HG03565 (cell line): Measurements from ENCODE around the gene AKIRIN2.
"Not testable (repeated sequence)": the region's sequence is repeated elsewhere in the genome, so short reads cannot be mapped to it uniquely, and the experiment has no call there.

Source experiments
- ATAC-seq: cut with Tn5 transposase; IDR thresholded peaks from one replicate; pipeline ENCODE4 v1.9.1; 2021; ENCODE audit warnings: mild to moderate bottlenecking, moderate library complexity; ENCODE audit not compliant: unreplicated experiment

AKIRIN2 gene

GRCh38 chr6:87718662-87719433, 16.8 kb upstream of the AKIRIN2 start:
- no peak for ATAC-seq

GRCh38 chr6:87716928-87717614, 15.0 kb upstream of the AKIRIN2 start:
- ATAC-seq: no peak

- peak; percentile 44 for ATAC-seq
Measured at GRCh38 chr6:87714093-87714842, 12.2 kb upstream of the AKIRIN2 start.

GRCh38 chr6:87712713-87713112, 10.7 kb upstream of the AKIRIN2 start:
- not testable (repeated sequence) for ATAC-seq

- no peak for ATAC-seq
Measured at GRCh38 chr6:87710090-87710489, 8.1 kb upstream of the AKIRIN2 start.

DNA sequence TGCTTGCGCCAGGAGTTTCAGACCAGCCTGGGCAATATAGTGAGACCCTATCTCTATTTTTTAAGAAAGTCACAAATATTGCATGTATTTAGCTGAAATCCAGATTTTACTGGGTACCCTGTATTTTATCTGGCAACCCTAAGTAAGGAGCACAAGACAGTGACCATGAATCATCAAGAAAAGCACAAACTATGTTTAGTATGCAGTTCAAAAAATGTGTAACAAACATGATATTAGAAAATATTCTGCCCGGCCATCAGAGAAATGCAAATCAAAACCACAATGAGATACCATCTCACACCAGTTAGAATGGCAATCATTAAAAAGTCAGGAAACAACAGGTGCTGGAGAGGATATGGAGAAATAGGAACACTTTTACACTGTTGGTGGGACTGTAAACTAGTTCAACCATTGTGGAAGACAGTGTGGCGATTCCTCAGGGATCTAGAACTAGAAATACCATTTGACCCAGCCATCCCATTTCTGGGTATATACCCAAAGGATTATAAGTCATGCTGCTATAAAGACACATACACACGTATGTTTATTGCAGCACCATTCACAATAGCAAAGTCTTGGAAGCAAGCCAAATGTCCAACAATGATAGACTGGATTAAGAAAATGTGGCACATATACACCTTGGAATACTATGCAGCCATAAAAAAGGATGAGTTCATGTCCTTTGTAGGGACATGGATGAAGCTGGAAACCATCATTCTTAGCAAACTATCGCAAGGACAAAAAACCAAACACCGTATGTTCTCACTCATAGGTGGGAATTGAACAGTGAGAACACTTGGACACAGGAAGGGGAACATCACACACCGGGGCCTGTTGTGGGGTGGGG, 6.8 kb upstream of the AKIRIN2 start:
- ATAC-seq: not testable (repeated sequence)

DNA sequence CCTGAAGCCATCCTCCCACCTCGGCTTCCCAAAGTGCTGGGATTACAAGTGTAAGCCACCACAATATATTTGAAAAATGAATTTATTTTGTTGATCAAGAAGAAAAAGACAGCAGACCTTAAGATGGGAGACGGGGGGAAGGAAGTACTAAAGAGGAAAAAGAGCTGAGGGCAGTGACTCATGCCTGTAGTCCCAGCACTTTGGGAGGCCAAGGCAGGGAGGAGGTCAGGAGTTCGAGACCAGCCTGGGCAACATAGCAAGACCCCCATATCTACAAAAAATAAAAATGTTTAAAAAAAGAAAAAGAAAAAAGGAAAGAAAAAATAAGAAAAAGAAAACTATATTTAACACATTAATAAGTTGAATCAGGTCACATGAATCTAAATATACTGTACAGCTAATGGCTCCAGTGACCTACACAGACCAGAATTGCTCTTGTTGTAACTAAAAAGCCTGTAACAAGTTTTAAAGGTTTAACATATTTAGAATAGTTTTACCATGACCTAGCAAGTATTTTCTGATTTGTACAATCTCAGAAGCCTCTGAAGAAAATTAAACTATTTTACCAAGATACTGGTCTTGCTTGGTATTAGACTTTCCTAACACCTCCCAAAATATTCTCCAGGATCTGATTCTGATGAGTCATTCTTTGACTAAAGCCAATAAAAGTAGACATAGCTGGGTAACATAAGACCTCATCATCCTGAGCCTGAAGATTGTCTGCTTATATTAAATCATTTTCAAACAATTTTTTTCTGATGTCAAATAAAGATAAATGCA, 4.3 kb upstream of the AKIRIN2 start:
- no peak for ATAC-seq

GRCh38 chr6:87705070-87705691, 3.1 kb upstream of the AKIRIN2 start:
- ATAC-seq: peak; percentile 54

- ATAC-seq: not testable (repeated sequence)
Measured at GRCh38 chr6:87703039-87703438, 1.0 kb upstream of the AKIRIN2 start.

DNA sequence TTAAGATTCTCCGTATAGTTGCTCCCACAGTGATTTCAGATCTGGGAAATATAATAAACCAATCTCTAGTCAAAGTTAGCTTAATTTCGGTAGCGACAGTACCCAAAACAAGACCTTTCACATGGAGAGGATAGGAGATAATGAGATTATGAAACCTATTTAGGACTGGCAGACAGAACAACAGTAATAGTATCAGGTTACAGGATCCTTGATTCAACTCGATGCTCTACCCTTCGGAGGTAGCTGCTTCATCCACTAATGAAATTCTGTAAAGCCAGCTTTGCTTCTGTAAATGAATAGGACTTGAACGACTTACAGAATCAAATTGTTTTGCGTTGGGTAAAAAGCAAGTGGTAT, 534 bp upstream of the AKIRIN2 start:
- ATAC-seq: peak; percentile 12

GRCh38 chr6:87701344-87701675, 723 bp downstream of the AKIRIN2 start:
- ATAC-seq: no peak

GRCh38 chr6:87700397-87701343, 1.4 kb downstream of the AKIRIN2 start:
- no peak for ATAC-seq

DNA sequence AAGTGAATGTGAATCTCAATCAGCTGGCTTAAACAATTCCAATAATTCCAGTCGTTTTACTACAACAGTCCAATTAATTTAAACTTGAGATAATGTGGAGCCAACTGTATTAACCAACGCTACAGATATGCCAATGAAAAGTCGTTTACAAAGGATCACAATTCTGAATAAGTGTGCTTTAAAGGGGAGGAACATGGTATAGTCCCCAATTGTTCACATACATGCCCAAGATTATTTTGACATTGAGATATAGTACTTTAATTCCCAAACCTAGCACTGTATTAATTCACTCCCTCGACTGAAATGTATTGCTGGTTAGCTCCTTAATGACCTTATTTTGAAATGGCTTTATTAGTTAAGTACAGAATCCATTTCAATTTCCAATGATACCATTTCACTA, 2.5 kb downstream of the AKIRIN2 start:
- ATAC-seq: no peak

DNA sequence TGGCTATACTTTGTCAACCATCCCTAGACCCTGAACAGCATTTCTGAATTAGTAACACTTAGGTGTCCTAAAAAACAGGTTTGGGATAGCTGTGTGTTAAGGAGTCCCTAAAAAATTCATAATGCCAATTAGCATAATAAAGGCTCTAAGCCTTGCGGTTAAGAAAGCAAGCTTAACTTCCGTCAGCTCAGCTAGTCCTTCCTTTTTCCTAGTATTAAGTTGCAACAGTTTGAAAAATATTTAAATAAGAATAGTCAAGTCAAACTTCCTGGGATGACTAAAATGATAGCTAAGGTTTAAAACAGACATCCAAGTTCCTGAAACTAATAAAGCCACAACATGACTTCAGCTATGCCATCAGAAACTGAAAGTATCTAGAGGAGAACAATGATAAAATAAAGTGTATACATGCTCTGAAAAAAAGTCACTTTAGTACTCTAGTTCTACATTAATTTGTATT, 3.5 kb downstream of the AKIRIN2 start:
- ATAC-seq: no peak

DNA sequence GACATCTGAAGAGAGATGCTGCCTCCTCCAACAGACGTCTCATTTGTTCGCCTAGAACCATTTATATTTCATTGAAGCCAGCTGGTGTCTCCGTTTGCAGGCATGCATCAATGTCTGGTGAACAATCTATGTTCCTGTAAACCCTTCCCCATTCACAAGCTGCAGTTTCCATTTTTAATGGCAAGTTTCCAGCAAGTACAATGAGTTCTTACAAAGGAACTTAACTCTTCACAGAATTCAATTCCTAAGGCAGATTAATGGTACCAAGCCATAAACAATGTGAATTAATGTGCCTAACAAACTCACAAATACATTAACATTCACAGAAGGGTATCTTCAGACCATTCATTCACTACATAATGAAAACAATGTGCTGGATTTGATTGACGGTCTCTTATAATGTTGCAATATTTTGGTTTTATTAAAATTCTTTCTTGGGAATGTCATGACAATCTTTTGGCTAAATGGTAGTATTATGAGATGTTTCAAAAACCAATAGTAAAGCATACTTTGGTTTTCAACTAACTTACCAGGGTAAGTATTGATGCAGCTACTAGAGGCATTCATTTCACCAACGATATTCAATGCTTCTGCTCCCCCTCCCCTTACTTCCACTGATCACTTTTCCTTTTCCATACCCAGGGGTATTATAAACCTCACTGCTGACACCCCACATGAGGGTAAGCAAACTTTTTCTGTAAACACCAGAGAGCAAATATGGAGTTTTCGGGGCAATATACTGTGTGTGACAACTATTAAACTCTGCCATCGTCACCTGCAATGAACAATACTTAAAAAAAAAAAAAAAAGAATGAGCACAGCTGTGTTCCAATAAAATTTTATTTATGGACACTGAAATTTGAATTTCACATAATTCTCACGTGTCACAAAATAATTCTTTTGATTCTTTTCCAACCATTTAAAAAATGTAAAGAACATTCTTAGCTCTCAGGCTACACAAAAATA, 4.2 kb downstream of the AKIRIN2 start:
- ATAC-seq: no peak

DNA sequence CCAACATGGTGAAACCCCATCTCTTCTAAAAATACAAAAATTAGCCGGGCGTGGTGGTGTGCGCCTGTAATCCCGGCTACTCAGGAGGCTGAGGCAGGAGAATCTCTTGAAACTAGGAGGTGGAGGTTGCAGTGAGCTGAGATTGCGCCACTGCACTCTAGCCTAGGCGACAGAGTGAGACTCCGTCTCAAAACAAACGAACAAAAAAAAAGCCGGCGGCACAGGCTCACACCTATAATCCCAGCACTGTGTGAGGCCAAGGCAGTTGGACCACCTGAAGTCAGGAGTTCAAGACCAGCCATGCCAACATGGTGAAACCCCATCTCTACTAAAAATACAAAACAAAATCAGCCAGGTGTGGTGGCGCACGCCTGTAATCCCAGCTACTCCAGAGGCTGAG, 5.2 kb downstream of the AKIRIN2 start:
- not testable (repeated sequence) for ATAC-seq

GRCh38 chr6:87692086-87692485, 9.9 kb downstream of the AKIRIN2 start:
- ATAC-seq: no peak
